Vagina (tissue), 2 donors: ENCODE results near the gene SLC6A6. TPM values are rescaled to one million over a fixed set of nuclear protein-coding genes. Genes with fewer than 3 reads are reported as not detected.

Source experiments
- DNase-seq, 2 donors: peaks; one replicate each; pipeline ENCODE4 v3.0.0-alpha.2; 2017; ENCODE audit errors: extremely low spot score in 2 of 2
- H3K27ac ChIP-seq: fragments of 200-600 bp; sonication (generic); one replicate; pipeline ENCODE4 v1.5.1; 2019
- H3K27me3 ChIP-seq: fragments of 200-600 bp; sonication (generic); one replicate; pipeline ENCODE4 v1.5.1; 2019
- H3K36me3 ChIP-seq, 2 donors: fragments of 200-600 bp; sonication (generic); one replicate each; pipeline ENCODE4 v1.5.1; 2017 to 2019
- H3K4me1 ChIP-seq: fragments of 200-600 bp; sonication (generic); one replicate; pipeline ENCODE4 v1.5.1; 2019
- H3K4me3 ChIP-seq, 2 donors: fragments of 200-600 bp; sonication (generic); 1 replicate in 1 of 2; 2 replicates in 1 of 2; pipeline ENCODE4 v1.5.1; 2016 to 2019
- H3K9me3 ChIP-seq: fragments of 200-600 bp; sonication (generic); one replicate; pipeline ENCODE4 v1.5.1; 2019
- CTCF ChIP-seq, 3 experiments: fragments of 450-650 bp in 2 of 3; fragments of 200-600 bp in 1 of 3; sonication (generic) in 1 of 3; IDR thresholded peaks; one replicate each; pipeline ENCODE4 v1.5.1; 2017 to 2019; ENCODE audit warnings: antibody characterized with exemption in 3 of 3, mild to moderate bottlenecking in 2 of 3, moderate library complexity in 2 of 3
- POLR2A ChIP-seq, 2 donors: fragments of 450-650 bp; IDR thresholded peaks; one replicate each; pipeline ENCODE4 v1.6.1; 2017; ENCODE audit warnings: antibody characterized with exemption in 2 of 2, mild to moderate bottlenecking in 2 of 2, moderate library complexity in 2 of 2
- POLR2AphosphoS5 ChIP-seq, 2 donors: sonication (generic); formaldehyde crosslinking; IDR thresholded peaks; one replicate each; pipeline ENCODE4 v1.9.0; 2017; ENCODE audit warnings: antibody characterized with exemption in 2 of 2, mild to moderate bottlenecking in 2 of 2, low read depth in 1 of 2; ENCODE audit not compliant: insufficient read depth in 1 of 2
- intact Hi-C: fragments of 100-400 bp; cut with DNase I; formaldehyde crosslinking; loops from one replicate; pipeline ENCODE4 v1.15.1; 2023
- total RNA-seq: library from RNA; depleted of rRNA; stranded (reverse); fragments of >200 nt; gene quantifications from one replicate; pipeline ENCODE4 v1.2.3, GENCODE V29; 2016

SLC6A6 gene
- total RNA-seq, 1 donor from 2014 or later = 30.7 TPM

DNA sequence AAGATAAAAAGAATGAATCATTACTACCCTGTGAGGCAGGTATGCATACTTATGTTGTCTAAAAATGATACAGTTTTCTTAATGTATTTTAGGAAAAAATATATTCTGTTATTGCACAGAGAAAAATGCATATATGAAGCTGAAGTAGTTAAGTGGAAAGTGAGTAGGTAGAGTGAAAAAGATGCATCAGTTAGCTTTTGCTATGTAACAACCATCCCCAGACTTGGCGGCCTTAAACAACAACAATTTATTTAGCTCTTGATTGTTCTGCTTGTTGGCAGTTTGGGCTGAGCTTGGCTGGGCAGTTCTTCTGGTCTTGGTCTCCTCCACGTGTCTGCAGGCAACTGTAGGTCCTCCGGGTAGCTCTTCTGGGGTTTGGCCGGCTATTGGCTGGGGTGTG, 45.7 kb downstream of the SLC6A6 start:
- Histone ChIP-seq H3K36me3 (peaks cover 0 to 32% of the 10 kb centered on the region in 2 donors), H3K4me3 (no peak overlapping the region), H3K4me1 (peaks cover 16% of the 10 kb centered on the region), H3K9me3 (no peaks in the 10 kb centered on the region), H3K27me3 (no peaks in the 10 kb centered on the region), H3K27ac (no peak overlapping the region)
- no peak for TF ChIP-seq CTCF (IDR thresholded peaks at IDR 0.05)
- no peak for TF ChIP-seq POLR2A (IDR thresholded peaks at IDR 0.05)
- TF ChIP-seq POLR2AphosphoS5 (IDR thresholded peaks at IDR 0.05; ENCODE audit: insufficient read depth in 1 of 2, low read depth in 1 of 2) = no peak
- DNase-seq = no peak
- intact Hi-C loops = no loop called here

- no peak for TF ChIP-seq CTCF (IDR thresholded peaks at IDR 0.05)
- no peak for TF ChIP-seq POLR2A (IDR thresholded peaks at IDR 0.05)
- no peak for TF ChIP-seq POLR2AphosphoS5 (IDR thresholded peaks at IDR 0.05; ENCODE audit: insufficient read depth in 1 of 2, low read depth in 1 of 2)
- Histone ChIP-seq H3K36me3 (peaks cover 0 to 32% of the 10 kb centered on the region in 2 donors), H3K9me3 (no peaks in the 10 kb centered on the region), H3K27ac (no peak overlapping the region), H3K4me1 (peaks cover 26% of the 10 kb centered on the region), H3K27me3 (no peaks in the 10 kb centered on the region), H3K4me3 (no peak overlapping the region)
- no peak for DNase-seq
- intact Hi-C loops = no loop called here
Measured at GRCh38 chr3:14448756-14449727, 46.6 kb downstream of the SLC6A6 start.

DNA sequence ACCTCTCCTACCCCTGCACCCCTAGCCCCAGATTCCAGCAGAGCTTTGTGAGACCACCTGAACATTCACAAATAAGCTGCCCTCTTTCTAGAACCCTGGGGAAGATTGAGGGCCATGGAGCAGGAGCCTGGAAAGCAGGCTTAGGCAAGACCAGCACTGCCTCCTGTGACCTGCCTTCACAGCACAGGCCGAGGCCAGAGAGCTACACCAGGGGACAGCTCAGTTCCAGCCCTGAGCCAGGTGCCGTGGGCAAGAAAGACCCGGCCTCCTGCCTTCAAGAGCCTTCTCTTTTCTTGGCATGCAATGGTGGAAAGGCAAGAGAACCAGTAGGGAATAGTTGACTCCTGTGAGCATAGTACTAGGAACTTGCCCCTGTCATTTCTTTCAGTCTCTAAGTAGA, 48.1 kb downstream of the SLC6A6 start:
- Histone ChIP-seq H3K36me3 (peaks cover 0 to 30% of the 10 kb centered on the region in 2 donors), H3K4me1 (peaks cover 34% of the 10 kb centered on the region), H3K27ac (no peak overlapping the region), H3K9me3 (no peaks in the 10 kb centered on the region), H3K4me3 (no peak overlapping the region), H3K27me3 (no peaks in the 10 kb centered on the region)
- intact Hi-C loops = no loop called here
- no peak for TF ChIP-seq POLR2A (IDR thresholded peaks at IDR 0.05)
- no peak for TF ChIP-seq POLR2AphosphoS5 (IDR thresholded peaks at IDR 0.05; ENCODE audit: insufficient read depth in 1 of 2, low read depth in 1 of 2)
- no peak for TF ChIP-seq CTCF (IDR thresholded peaks at IDR 0.05)
- no peak for DNase-seq

DNA sequence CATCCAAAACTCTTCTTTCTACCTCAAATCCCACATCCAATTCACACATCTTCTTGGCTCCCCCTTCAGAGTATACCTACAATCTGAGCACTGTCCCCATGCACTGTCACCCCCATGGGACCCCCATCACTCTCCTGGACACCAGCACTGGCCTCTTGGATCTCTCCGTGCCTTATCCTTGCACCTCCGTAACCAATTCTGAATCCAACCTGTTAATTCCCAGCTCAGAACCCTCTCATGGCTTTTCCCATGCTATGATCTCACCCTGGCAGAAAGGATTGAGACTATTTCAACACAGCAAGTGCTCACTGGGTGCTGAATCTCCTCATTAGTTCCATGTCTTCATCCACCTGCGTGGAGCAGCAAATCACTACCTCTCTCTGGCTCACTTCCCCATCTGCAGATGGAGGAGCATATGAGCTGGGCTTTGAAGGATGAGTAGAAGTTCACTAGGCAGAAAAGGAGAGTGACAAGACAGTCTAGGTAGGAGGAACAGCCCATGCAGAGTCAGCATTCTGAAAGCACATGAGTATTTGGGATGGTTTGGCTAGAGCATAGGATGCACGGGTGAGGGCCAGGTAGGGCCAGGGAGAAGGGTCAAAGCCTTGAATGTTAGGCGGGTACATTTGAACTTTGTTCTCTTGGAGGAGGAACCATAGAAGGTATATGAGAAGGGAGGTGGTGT, 48.7 kb downstream of the SLC6A6 start:
- H3K9me3 ChIP-seq = no peaks in the 10 kb centered on the region
- peak overlapping the region; percentile 17 for H3K27ac ChIP-seq
- no peak for TF ChIP-seq POLR2AphosphoS5 (IDR thresholded peaks at IDR 0.05; ENCODE audit: insufficient read depth in 1 of 2, low read depth in 1 of 2)
- TF ChIP-seq CTCF (IDR thresholded peaks at IDR 0.05) = no peak
- TF ChIP-seq POLR2A (IDR thresholded peaks at IDR 0.05) = no peak
- intact Hi-C loops = no loop called here
- DNase-seq = no peak
- peaks cover 0 to 25% of the 10 kb centered on the region in 2 donors for H3K36me3 ChIP-seq
- H3K4me3 ChIP-seq = no peak overlapping the region
- H3K4me1 ChIP-seq = peaks cover 37% of the 10 kb centered on the region
- no peaks in the 10 kb centered on the region for H3K27me3 ChIP-seq
